C4-2B (cell line): ENCODE results near the gene RARS1.

Source experiments
- ZFX ChIP-seq: fragments of 450-650 bp; IDR thresholded peaks from 2 replicates; pipeline ENCODE4 v1.6.1; 2017
- TF ChIP-seq, protein P1 (sequence below): fragments of 450-650 bp; conservative IDR thresholded peaks from 2 replicates; pipeline ENCODE4 v1.5.1; 2017; ENCODE audit warnings: mild to moderate bottlenecking

DNA sequence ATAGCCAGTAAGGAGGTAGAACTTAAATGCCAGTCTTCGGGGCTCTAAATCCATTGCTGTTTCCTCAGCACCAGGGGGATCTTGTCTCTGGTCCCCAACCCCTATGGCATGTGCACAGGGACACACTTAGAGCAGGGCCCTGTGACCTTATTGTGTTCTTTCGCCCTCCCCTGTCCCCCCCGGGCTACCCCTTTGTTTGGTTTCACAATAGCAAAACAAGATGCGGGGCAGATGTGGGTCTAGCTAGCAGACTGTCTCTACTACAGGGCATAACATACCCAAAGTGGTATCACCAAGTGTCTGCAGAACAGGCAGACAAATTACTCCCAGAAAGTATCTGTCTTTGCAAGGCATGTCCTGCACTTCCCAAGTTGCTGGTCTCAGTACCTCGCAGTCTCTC lies 44.9 kb downstream of the RARS1 start:
- TF ChIP-seq, protein P1, sequence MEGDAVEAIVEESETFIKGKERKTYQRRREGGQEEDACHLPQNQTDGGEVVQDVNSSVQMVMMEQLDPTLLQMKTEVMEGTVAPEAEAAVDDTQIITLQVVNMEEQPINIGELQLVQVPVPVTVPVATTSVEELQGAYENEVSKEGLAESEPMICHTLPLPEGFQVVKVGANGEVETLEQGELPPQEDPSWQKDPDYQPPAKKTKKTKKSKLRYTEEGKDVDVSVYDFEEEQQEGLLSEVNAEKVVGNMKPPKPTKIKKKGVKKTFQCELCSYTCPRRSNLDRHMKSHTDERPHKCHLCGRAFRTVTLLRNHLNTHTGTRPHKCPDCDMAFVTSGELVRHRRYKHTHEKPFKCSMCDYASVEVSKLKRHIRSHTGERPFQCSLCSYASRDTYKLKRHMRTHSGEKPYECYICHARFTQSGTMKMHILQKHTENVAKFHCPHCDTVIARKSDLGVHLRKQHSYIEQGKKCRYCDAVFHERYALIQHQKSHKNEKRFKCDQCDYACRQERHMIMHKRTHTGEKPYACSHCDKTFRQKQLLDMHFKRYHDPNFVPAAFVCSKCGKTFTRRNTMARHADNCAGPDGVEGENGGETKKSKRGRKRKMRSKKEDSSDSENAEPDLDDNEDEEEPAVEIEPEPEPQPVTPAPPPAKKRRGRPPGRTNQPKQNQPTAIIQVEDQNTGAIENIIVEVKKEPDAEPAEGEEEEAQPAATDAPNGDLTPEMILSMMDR, result no peak
- TF ChIP-seq ZFX, result no peak
